ENCODE measurements around the gene LIN7A.

DNA sequence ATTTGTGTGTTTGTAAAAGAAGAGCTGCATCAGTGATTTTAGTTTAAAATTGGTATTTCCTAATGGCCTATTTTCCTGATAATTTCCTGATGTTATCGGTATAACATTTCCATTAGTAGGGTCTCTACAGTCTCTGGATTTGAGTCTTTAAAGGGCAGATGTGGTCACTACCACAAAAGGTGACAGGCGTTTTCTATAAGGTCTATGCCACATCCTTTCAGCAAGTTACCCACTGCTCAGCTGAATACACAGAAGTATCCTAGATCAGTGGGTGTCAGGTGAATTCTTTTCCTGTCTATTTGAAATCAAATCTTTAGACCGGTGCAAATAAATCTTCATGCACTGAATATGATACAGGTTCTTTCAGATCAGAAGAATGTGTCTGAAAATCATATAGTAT lies 90.2 kb downstream of the LIN7A start:
- TF ChIP-seq POLR2A (IDR thresholded peaks at IDR 0.05) = no peak
- TF ChIP-seq, protein P1, sequence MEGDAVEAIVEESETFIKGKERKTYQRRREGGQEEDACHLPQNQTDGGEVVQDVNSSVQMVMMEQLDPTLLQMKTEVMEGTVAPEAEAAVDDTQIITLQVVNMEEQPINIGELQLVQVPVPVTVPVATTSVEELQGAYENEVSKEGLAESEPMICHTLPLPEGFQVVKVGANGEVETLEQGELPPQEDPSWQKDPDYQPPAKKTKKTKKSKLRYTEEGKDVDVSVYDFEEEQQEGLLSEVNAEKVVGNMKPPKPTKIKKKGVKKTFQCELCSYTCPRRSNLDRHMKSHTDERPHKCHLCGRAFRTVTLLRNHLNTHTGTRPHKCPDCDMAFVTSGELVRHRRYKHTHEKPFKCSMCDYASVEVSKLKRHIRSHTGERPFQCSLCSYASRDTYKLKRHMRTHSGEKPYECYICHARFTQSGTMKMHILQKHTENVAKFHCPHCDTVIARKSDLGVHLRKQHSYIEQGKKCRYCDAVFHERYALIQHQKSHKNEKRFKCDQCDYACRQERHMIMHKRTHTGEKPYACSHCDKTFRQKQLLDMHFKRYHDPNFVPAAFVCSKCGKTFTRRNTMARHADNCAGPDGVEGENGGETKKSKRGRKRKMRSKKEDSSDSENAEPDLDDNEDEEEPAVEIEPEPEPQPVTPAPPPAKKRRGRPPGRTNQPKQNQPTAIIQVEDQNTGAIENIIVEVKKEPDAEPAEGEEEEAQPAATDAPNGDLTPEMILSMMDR (IDR thresholded peaks at IDR 0.05) = no peak
